ENCODE results near the gene NUDT16. TPM values are rescaled to one million over a fixed set of nuclear protein-coding genes. Genes with fewer than 3 reads are reported as not detected.

Gene NUDT16
- total RNA-seq, 1 experiment from 2014 or later = 13.0 TPM

DNA sequence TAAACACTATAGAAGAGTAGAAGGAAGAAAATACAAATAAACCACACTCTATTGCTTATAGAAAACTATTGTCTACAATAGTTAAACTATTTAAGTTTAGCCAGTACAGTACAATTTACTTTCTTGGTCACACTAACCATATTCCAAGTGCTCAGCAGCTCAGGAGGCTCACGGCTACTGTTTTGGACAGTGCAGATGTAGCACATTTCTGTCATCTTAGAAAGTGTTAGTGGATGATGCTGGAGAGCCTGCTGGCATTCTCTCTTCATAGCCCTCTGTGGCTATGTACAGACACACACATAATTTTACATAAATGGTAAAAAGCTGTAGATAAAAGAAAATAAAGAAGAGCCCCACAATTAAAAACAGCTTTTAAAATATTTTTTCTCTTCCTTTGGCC is 23.8 kb downstream of the NUDT16 start:
- intact Hi-C loops (cut with micrococcal nuclease) = no loop called here
- BruUV-seq (replicated peaks) = no TSS peak

DNA sequence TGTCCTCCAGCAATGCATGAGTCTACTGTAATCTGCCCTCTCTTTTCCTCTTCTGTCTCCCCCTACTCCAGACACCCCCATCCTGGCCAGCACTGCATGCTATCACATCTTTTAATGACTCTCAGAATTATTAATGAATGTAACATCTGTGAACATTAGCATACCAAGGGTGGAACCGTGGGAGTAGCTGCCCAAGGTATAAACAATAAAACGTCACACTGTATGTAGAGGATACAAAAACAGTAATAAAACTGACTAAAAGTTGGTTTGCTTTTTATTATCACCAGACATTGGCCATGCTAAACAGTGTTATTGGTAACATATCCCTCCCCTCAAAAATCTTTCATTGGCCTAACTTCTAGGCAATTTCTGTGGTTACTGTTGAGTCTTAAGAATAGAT is 24.7 kb downstream of the NUDT16 start:
- no peaks in the 10 kb centered on the region for H3K9me3 Mint-ChIP-seq (ENCODE audit: unreplicated experiment)
- no peak for DNase-seq (ENCODE audit: unreplicated experiment)
- BruUV-seq (replicated peaks) = no TSS peak
- peaks cover 9% of the 10 kb centered on the region for H3K4me1 Mint-ChIP-seq (ENCODE audit: insufficient read depth, unreplicated experiment)
- no peaks in the 10 kb centered on the region for H3K36me3 Mint-ChIP-seq (ENCODE audit: insufficient read depth, unreplicated experiment)
- no peak overlapping the region for H3K4me3 Mint-ChIP-seq (ENCODE audit: unreplicated experiment)
- no peaks in the 10 kb centered on the region for H3K27me3 Mint-ChIP-seq (ENCODE audit: insufficient read depth, unreplicated experiment)
- intact Hi-C loops (cut with micrococcal nuclease) = no loop called here
- CTCF ChIA-PET = no interaction called here
- POLR2A ChIA-PET = no interaction called here
- TF ChIP-seq, protein P1, sequence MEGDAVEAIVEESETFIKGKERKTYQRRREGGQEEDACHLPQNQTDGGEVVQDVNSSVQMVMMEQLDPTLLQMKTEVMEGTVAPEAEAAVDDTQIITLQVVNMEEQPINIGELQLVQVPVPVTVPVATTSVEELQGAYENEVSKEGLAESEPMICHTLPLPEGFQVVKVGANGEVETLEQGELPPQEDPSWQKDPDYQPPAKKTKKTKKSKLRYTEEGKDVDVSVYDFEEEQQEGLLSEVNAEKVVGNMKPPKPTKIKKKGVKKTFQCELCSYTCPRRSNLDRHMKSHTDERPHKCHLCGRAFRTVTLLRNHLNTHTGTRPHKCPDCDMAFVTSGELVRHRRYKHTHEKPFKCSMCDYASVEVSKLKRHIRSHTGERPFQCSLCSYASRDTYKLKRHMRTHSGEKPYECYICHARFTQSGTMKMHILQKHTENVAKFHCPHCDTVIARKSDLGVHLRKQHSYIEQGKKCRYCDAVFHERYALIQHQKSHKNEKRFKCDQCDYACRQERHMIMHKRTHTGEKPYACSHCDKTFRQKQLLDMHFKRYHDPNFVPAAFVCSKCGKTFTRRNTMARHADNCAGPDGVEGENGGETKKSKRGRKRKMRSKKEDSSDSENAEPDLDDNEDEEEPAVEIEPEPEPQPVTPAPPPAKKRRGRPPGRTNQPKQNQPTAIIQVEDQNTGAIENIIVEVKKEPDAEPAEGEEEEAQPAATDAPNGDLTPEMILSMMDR (IDR thresholded peaks at IDR 0.05; ENCODE audit: unreplicated experiment) = no peak
- H3K27ac Mint-ChIP-seq (ENCODE audit: low read depth, unreplicated experiment) = no peak overlapping the region

More for the DNA sequence above, 23.8 kb downstream of the NUDT16 start:
- H3K9me3 Mint-ChIP-seq (ENCODE audit: unreplicated experiment) = no peaks in the 10 kb centered on the region
- H3K27me3 Mint-ChIP-seq (ENCODE audit: insufficient read depth, unreplicated experiment) = no peaks in the 10 kb centered on the region
- POLR2A ChIA-PET = no interaction called here
- CTCF ChIA-PET = no interaction called here
- no peak for DNase-seq (ENCODE audit: unreplicated experiment)
- no peak overlapping the region for H3K27ac Mint-ChIP-seq (ENCODE audit: low read depth, unreplicated experiment)
- H3K4me3 Mint-ChIP-seq (ENCODE audit: unreplicated experiment) = no peak overlapping the region
- no peaks in the 10 kb centered on the region for H3K36me3 Mint-ChIP-seq (ENCODE audit: insufficient read depth, unreplicated experiment)
- peaks cover 9% of the 10 kb centered on the region for H3K4me1 Mint-ChIP-seq (ENCODE audit: insufficient read depth, unreplicated experiment)
- TF ChIP-seq, protein P1 (IDR thresholded peaks at IDR 0.05; ENCODE audit: unreplicated experiment) = no peak

DNA sequence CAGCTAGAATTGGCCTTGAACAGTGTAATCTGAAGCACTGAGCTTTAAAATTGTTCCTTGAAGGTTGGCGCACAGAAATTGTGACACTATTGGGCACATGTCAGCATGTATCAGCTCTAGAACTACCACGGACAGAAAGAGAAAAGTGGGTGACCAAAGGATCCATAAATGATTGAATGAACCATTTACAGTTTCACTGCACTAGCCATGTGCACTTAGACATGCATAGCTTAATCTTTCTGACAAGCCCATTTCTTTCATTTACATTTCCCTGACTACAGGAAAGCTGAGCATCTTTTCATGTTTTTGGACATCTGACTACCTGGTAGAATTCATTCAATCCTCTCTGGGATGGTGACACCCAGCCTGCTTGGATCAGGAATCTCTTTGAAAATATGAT is 36.2 kb downstream of the NUDT16 start:
- CTCF ChIA-PET = no interaction called here
- no peaks in the 10 kb centered on the region for H3K27me3 Mint-ChIP-seq (ENCODE audit: insufficient read depth, unreplicated experiment)
- H3K27ac Mint-ChIP-seq (ENCODE audit: low read depth, unreplicated experiment) = no peak overlapping the region
- intact Hi-C loops (cut with micrococcal nuclease) = no loop called here
- POLR2A ChIA-PET = no interaction called here
- H3K9me3 Mint-ChIP-seq (ENCODE audit: unreplicated experiment) = peaks cover 8% of the 10 kb centered on the region
- no peak for DNase-seq (ENCODE audit: unreplicated experiment)
- no peaks in the 10 kb centered on the region for H3K36me3 Mint-ChIP-seq (ENCODE audit: insufficient read depth, unreplicated experiment)
- H3K4me1 Mint-ChIP-seq (ENCODE audit: insufficient read depth, unreplicated experiment) = no peaks in the 10 kb centered on the region
- BruUV-seq (replicated peaks) = no TSS peak
- TF ChIP-seq, protein P1 (IDR thresholded peaks at IDR 0.05; ENCODE audit: unreplicated experiment) = no peak
- no peak overlapping the region for H3K4me3 Mint-ChIP-seq (ENCODE audit: unreplicated experiment)

DNA sequence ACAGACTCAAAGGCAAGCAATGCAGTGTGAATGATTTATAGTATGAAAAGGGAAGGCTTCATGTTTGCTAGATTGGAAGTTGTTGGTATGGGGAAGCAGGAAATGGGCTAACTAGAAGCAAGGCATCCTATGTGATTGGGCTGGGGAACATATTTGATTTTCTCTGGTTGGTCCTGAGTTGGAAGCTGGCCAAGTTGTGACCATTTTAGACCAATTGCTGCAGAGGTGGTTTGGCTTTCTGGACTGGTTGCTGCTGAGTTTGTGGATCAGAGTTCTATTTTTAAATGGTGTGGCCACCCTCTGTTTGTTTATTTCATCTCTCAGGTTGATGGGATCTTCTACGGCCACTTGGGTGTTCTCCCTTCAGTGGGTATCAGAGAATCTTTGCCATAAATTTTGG is 39.7 kb downstream of the NUDT16 start:
- TF ChIP-seq, protein P1 (IDR thresholded peaks at IDR 0.05; ENCODE audit: unreplicated experiment) = no peak
- intact Hi-C loops (cut with micrococcal nuclease) = no loop called here
- CTCF ChIA-PET = no interaction called here
- no peak for DNase-seq (ENCODE audit: unreplicated experiment)
- Mint-ChIP-seq H3K27me3 (ENCODE audit: insufficient read depth, unreplicated experiment) (no peaks in the 10 kb centered on the region), H3K4me1 (ENCODE audit: insufficient read depth, unreplicated experiment) (no peaks in the 10 kb centered on the region), H3K9me3 (ENCODE audit: unreplicated experiment) (no peaks in the 10 kb centered on the region), H3K27ac (ENCODE audit: low read depth, unreplicated experiment) (no peak overlapping the region), H3K4me3 (ENCODE audit: unreplicated experiment) (no peak overlapping the region), H3K36me3 (ENCODE audit: insufficient read depth, unreplicated experiment) (peaks cover 8% of the 10 kb centered on the region)
- POLR2A ChIA-PET = no interaction called here
- BruUV-seq (replicated peaks) = no TSS peak
